Measurements from ENCODE around the gene DCN. TPM values are rescaled to one million over a fixed set of nuclear protein-coding genes. Genes with fewer than 3 reads are reported as not detected.

The DCN gene
- total and polyA plus RNA-seq, 2 experiments from 2014 or later, result 441 to 483 TPM

- Histone ChIP-seq H3K4me1 (ENCODE audit: insufficient read depth) (no peaks in the 10 kb centered on the region), H3K27ac (no peak overlapping the region), H3K9me3 (ENCODE audit: low read depth) (no peaks in the 10 kb centered on the region), H3K9me2 (ENCODE audit: insufficient read depth) (no peaks in the 10 kb centered on the region), H3F3A (ENCODE audit: insufficient read depth) (no peaks in the 10 kb centered on the region), H3K4me3 (no peak overlapping the region), H3K36me3 (ENCODE audit: low read depth) (peaks cover 80% of the 10 kb centered on the region), H2AFZ (no peak overlapping the region), H3K9ac (no peak overlapping the region), H4K20me1 (ENCODE audit: insufficient read depth) (no peaks in the 10 kb centered on the region), H3K27me3 (replicated peaks; ENCODE audit: insufficient read depth) (no peaks in the 10 kb centered on the region), H3K79me2 (ENCODE audit: insufficient read depth) (no peaks in the 10 kb centered on the region), H3K4me2 (ENCODE audit: unreplicated experiment) (no peak overlapping the region)
- DNase-seq, result no peak
- no peak for TF ChIP-seq EZH2 (IDR thresholded peaks at IDR 0.05; ENCODE audit: insufficient read depth, poor library complexity, severe bottlenecking)
- no peak for TF ChIP-seq EZH2phosphoT487 (IDR thresholded peaks at IDR 0.05; ENCODE audit: insufficient read depth, low read depth)
- WGBS, 2 experiments (ENCODE audit: low coverage in 1 of 2, low lambda C conversion rate in 2 of 2, missing lambda C conversion rate in 2 of 2), result 87% methylated on average over 3 of the region's 3 CpGs
- in situ Hi-C loops (cut with MboI), result no loop called here
Measured at GRCh38 chr12:91154131-91154530, 28.5 kb downstream of the DCN start.

GRCh38 chr12:91144053-91144452 is 38.6 kb downstream of the DCN start:
- DNase-seq, result peak; percentile 61

GRCh38 chr12:91143206-91143605 is 39.4 kb downstream of the DCN start:
- Histone ChIP-seq H3K79me2 (ENCODE audit: insufficient read depth) (no peaks in the 10 kb centered on the region), H3K27me3 (replicated peaks; ENCODE audit: insufficient read depth) (no peaks in the 10 kb centered on the region), H3K4me2 (ENCODE audit: unreplicated experiment) (no peak overlapping the region), H3K4me3 (no peak overlapping the region), H3K36me3 (ENCODE audit: low read depth) (peaks cover 25% of the 10 kb centered on the region), H3K9me2 (ENCODE audit: insufficient read depth) (no peaks in the 10 kb centered on the region), H3K9me3 (ENCODE audit: low read depth) (no peaks in the 10 kb centered on the region), H3F3A (ENCODE audit: insufficient read depth) (peaks cover 67% of the 10 kb centered on the region), H3K27ac (no peak overlapping the region), H2AFZ (no peak overlapping the region), H4K20me1 (ENCODE audit: insufficient read depth) (no peaks in the 10 kb centered on the region), H3K9ac (no peak overlapping the region), H3K4me1 (ENCODE audit: insufficient read depth) (peaks cover 62% of the 10 kb centered on the region)
- no peak for DNase-seq
- in situ Hi-C loops (cut with MboI), result no loop called here
- TF ChIP-seq EZH2 (IDR thresholded peaks at IDR 0.05; ENCODE audit: insufficient read depth, poor library complexity, severe bottlenecking), result no peak
- TF ChIP-seq EZH2phosphoT487 (IDR thresholded peaks at IDR 0.05; ENCODE audit: insufficient read depth, low read depth), result no peak
- 39 to 49% methylated on average over 3 of the region's 3 CpGs for WGBS, 2 experiments (ENCODE audit: low coverage in 1 of 2, low lambda C conversion rate in 2 of 2, missing lambda C conversion rate in 2 of 2)

More at GRCh38 chr12:91144053-91144452, 38.6 kb downstream of the DCN start:
- Histone ChIP-seq H4K20me1 (ENCODE audit: insufficient read depth) (no peaks in the 10 kb centered on the region), H3K9me3 (ENCODE audit: low read depth) (no peaks in the 10 kb centered on the region), H3K4me1 (ENCODE audit: insufficient read depth) (peaks cover 53% of the 10 kb centered on the region), H3K4me2 (ENCODE audit: unreplicated experiment) (no peak overlapping the region), H3K79me2 (ENCODE audit: insufficient read depth) (no peaks in the 10 kb centered on the region), H3F3A (ENCODE audit: insufficient read depth) (peaks cover 58% of the 10 kb centered on the region), H3K4me3 (no peak overlapping the region), H3K27ac (no peak overlapping the region), H3K36me3 (ENCODE audit: low read depth) (peaks cover 29% of the 10 kb centered on the region), H3K9ac (no peak overlapping the region), H3K27me3 (replicated peaks; ENCODE audit: insufficient read depth) (no peaks in the 10 kb centered on the region), H2AFZ (no peak overlapping the region), H3K9me2 (ENCODE audit: insufficient read depth) (no peaks in the 10 kb centered on the region)
- TF ChIP-seq EZH2phosphoT487 (IDR thresholded peaks at IDR 0.05; ENCODE audit: insufficient read depth, low read depth) (no peak), EZH2 (IDR thresholded peaks at IDR 0.05; ENCODE audit: insufficient read depth, poor library complexity, severe bottlenecking) (no peak)
- in situ Hi-C loops (cut with MboI), result no loop called here
- WGBS, 2 experiments (ENCODE audit: low coverage in 1 of 2, low lambda C conversion rate in 2 of 2, missing lambda C conversion rate in 2 of 2), result 24 to 35% methylated on average over 2 of the region's 2 CpGs

GRCh38 chr12:91142221-91142631 is 40.4 kb downstream of the DCN start:
- no peaks in the 10 kb centered on the region for H3K9me3 ChIP-seq (ENCODE audit: low read depth)
- H3K36me3 ChIP-seq (ENCODE audit: low read depth), result peaks cover 17% of the 10 kb centered on the region
- H3F3A ChIP-seq (ENCODE audit: insufficient read depth), result peaks cover 75% of the 10 kb centered on the region
- H2AFZ ChIP-seq, result no peak overlapping the region
- no peaks in the 10 kb centered on the region for H3K9me2 ChIP-seq (ENCODE audit: insufficient read depth)
- no peak for TF ChIP-seq EZH2 (IDR thresholded peaks at IDR 0.05; ENCODE audit: insufficient read depth, poor library complexity, severe bottlenecking)
- no peak for TF ChIP-seq EZH2phosphoT487 (IDR thresholded peaks at IDR 0.05; ENCODE audit: insufficient read depth, low read depth)
- H3K4me2 ChIP-seq (ENCODE audit: unreplicated experiment), result peak overlapping the region; percentile 55
- H3K79me2 ChIP-seq (ENCODE audit: insufficient read depth), result no peaks in the 10 kb centered on the region
- H3K27me3 ChIP-seq (replicated peaks; ENCODE audit: insufficient read depth), result no peaks in the 10 kb centered on the region
- no peaks in the 10 kb centered on the region for H4K20me1 ChIP-seq (ENCODE audit: insufficient read depth)
- no peak overlapping the region for H3K9ac ChIP-seq
- in situ Hi-C loops (cut with MboI), result no loop called here
- H3K4me1 ChIP-seq (ENCODE audit: insufficient read depth), result peaks cover 68% of the 10 kb centered on the region
- 26 to 27% methylated on average over 3 of the region's 3 CpGs for WGBS, 2 experiments (ENCODE audit: low coverage in 1 of 2, low lambda C conversion rate in 2 of 2, missing lambda C conversion rate in 2 of 2)
- no peak overlapping the region for H3K27ac ChIP-seq
- DNase-seq, result peak; percentile 24
- H3K4me3 ChIP-seq, result no peak overlapping the region
